GM12874 (cell line): ENCODE data around the gene PTGER4.

Source experiments
- TF ChIP-seq, protein P1 (sequence below): IDR thresholded peaks from 2 replicates; pipeline ENCODE4 v1.5.1; 2011; ENCODE audit warnings: low read depth, mild to moderate bottlenecking, control low read depth, low read length, moderate library complexity; ENCODE audit not compliant: insufficient read depth

Gene PTGER4

DNA sequence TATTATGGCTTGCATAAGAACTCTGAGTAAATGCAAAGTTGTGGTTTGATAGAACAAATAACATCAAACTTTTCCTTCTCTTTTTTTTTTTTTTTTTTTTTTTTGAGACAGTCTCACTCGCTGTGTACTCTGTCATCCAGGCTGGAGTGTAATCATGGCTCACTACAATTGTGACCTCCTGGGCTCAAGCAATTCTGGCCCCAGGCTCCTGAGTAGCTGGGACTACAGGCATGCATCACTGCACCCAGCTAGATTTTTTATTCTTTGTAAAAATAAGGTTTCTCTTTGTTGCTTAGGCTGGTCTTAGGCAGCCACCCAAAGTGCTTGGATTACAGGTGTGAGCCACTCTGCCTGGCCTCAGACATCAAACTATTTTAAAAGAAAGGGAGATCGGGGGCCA lies 19.0 kb upstream of the PTGER4 start:
- TF ChIP-seq, protein P1, sequence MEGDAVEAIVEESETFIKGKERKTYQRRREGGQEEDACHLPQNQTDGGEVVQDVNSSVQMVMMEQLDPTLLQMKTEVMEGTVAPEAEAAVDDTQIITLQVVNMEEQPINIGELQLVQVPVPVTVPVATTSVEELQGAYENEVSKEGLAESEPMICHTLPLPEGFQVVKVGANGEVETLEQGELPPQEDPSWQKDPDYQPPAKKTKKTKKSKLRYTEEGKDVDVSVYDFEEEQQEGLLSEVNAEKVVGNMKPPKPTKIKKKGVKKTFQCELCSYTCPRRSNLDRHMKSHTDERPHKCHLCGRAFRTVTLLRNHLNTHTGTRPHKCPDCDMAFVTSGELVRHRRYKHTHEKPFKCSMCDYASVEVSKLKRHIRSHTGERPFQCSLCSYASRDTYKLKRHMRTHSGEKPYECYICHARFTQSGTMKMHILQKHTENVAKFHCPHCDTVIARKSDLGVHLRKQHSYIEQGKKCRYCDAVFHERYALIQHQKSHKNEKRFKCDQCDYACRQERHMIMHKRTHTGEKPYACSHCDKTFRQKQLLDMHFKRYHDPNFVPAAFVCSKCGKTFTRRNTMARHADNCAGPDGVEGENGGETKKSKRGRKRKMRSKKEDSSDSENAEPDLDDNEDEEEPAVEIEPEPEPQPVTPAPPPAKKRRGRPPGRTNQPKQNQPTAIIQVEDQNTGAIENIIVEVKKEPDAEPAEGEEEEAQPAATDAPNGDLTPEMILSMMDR: no peak

DNA sequence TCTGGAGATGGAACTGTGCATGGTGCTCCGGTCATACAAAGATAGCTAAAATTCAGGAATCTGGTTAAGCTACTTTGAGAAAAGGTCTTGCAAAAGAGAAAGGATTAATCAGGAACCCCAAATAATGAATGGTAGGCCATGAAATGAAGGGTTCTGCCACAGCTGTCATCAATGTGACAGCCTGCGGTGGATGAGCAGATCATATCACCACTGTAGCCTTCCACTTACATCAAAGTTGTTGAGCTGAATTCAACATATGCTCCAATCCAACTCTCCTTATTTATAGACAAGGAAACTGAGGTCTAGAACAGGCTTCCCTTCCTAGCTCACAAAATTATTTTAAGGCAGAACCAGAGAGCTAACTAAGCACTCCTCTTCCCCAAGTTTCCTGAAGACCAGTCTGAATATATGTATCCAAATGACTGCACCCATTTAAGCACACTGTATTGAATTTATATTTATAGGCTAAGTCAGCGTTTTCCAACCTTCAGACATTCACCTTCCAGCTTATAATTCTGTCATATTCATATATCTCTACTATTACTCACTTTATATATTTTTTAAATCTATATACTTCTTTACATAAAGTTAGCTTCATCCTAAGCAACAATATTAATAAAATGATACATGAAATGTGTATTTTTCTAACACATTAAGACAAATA lies 13.9 kb upstream of the PTGER4 start:
- TF ChIP-seq, protein P1: no peak

DNA sequence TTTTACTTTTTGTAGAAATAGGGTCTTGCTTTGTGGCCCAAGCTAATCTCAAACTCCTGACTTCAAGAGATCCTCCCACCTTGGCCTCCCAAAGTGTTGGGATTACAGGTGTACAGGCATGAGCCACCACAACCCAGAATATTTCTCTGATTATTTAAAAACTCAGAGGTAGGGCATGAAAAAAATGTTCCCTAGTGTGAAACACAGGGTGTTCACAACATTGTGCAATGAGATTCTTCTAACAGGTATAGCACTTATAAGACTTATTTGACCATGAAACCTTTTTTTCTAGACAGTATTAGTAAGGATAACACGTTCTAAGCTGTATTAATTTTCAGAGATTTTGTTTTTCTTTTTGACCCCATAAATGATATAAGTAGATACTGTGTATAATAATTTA lies 13.1 kb upstream of the PTGER4 start:
- TF ChIP-seq, protein P1: no peak

DNA sequence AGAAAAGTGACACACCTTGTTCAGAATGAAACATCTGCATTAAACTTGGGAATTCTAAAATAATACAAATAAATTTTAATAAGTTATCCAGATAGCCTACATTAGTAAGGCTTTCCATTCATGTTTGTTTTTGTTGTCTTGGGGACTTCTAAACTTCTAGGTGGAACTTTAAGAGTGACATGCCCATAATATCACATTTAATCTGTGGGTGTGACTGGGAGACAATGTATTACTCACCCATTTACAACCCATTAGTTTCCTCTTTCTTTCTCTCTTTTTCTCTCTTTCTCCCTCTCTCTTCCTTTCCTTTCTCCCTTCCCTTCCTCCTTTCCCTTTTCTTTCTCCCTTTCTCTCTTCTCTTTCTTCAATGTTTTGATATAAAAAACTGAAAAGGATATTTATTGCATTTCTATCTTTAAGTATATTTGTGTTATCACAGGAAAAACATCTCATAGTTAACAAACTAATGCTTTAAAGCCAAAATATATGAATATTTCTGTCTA lies 12.5 kb upstream of the PTGER4 start:
- TF ChIP-seq, protein P1: no peak

DNA sequence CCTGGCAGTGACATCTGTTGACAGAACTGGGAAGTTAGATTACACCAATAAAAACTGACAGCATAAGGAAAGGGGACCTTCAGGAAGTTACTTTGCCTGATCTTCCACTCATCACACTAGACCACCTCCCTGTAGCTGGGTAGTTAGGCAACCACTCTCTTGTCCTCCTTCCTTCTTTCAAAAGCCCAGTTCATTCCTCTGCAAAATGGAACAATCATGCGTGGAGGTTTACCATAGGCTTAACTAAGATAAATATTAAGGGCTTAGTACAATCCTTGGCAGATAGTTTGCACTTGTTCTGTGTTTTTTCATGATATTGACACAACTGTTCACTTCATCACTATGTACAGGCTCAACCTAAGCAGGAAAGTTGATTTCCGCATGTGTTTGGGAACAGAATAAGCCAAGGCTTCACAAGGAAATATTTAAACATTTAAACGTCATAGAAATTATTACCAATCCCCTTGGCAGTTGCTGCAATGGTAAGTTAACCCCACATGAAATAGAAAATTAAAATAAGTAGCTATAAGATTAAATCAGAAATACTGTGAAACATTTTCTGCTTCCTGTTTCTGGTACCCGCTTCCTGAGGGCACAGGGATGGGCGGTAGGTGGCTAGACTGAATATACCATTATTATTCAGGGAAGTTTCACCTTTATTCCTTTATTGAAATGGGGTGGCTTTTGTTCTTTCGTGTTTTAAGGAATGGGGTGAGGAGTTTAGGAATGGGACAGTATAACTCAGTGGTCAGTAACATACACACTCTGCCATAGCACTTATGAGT lies 9.9 kb upstream of the PTGER4 start:
- TF ChIP-seq, protein P1: no peak

DNA sequence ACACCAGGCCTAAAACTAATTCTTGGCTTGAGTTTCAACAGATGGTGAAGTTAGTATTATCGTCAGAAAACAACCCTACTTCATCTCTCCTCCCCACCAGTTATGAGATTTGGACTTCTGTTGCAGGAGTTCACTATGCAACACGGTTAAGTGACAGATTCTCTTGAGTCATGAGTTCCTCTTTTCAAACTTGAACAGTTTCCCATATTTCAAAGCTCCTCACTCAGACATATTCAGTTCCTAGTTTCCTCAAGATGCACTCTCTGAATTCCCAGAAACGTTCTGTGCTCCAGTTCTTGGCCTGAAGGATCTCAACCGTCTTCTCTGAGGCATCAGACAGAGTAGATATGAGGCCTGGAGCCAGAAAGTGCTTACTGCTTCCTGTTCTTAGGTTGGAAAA lies 7.3 kb upstream of the PTGER4 start:
- TF ChIP-seq, protein P1: no peak

DNA sequence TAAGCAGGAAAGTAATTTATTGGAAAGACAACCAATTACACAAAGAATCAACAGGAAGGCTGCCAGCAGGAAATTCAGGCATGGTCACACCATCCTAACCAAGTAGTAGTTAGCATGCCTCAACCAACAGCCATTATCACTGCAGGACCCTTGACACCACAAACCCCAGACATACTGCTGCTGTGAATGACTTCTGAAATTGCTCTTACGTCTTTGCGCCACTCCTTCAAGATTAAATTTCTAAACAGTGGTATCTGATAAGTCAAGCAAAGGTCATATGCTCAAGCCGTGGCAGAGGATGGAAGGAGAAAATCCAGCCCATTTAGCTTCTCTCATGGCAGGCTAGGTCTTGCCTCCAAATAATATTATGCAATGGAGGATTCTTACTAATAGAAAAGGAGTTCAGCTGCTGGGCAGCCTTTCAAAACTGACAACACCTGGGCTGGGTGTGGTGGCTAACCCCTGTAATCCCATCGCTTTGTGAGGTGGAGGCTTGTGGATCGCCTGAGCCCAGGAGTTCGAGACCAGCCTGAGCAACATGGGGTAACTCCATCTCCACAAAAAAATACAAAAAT lies 5.0 kb upstream of the PTGER4 start:
- TF ChIP-seq, protein P1: no peak
